ENCODE measurements around the gene MOGAT1.

- TF ChIP-seq YY1 (IDR thresholded peaks at IDR 0.05; ENCODE audit: insufficient read depth, insufficient read length): no peak
- no peak for TF ChIP-seq ZNF274 (IDR thresholded peaks at IDR 0.05; ENCODE audit: low read depth, low read length)
Observed at GRCh38 chr2:222671259-222672067, at the start of gene MOGAT1.

All from NT2/D1 (cell line).